GM18502 (cell line): ENCODE results near the gene STRA8.
"Not testable (repeated sequence)": the region's sequence is repeated elsewhere in the genome, so short reads cannot be mapped to it uniquely, and the experiment has no call there.

Experiments
- ATAC-seq: cut with Tn5 transposase; IDR thresholded peaks from one replicate; pipeline ENCODE4 v1.9.1; 2021; ENCODE audit warnings: mild to moderate bottlenecking; ENCODE audit not compliant: unreplicated experiment, poor library complexity

The STRA8 gene

GRCh38 chr7:135204341-135204749 lies 29.3 kb upstream of the STRA8 start:
- no peak for ATAC-seq

GRCh38 chr7:135204876-135205275 lies 28.8 kb upstream of the STRA8 start:
- ATAC-seq: no peak

GRCh38 chr7:135205850-135206249 lies 27.8 kb upstream of the STRA8 start:
- no peak for ATAC-seq

- peak; percentile 39 for ATAC-seq
Observed at GRCh38 chr7:135206941-135207391, 26.7 kb upstream of the STRA8 start.

- ATAC-seq: peak; percentile 19
Observed at GRCh38 chr7:135207406-135208101, 26.1 kb upstream of the STRA8 start.

GRCh38 chr7:135208102-135208793 lies 25.4 kb upstream of the STRA8 start:
- no peak for ATAC-seq

GRCh38 chr7:135209225-135209834 lies 24.3 kb upstream of the STRA8 start:
- ATAC-seq: no peak

GRCh38 chr7:135210888-135211178 lies 22.8 kb upstream of the STRA8 start:
- no peak for ATAC-seq

- peak; percentile 78 for ATAC-seq
Observed at GRCh38 chr7:135211179-135211945, 22.3 kb upstream of the STRA8 start, which contains the start of gene WDR91. WDR91 (minus strand) TSS chr7:135211526; CDS start chr7:135211502, 24 bp downstream.

GRCh38 chr7:135211946-135212685 lies 21.5 kb upstream of the STRA8 start:
- ATAC-seq: not testable (repeated sequence)

GRCh38 chr7:135213831-135214230 lies 19.8 kb upstream of the STRA8 start:
- ATAC-seq: no peak

- ATAC-seq: no peak
Observed at GRCh38 chr7:135215180-135215579, 18.5 kb upstream of the STRA8 start.

- no peak for ATAC-seq
Observed at GRCh38 chr7:135215698-135216097, 17.9 kb upstream of the STRA8 start.

- no peak for ATAC-seq
Observed at GRCh38 chr7:135217645-135218509, 15.8 kb upstream of the STRA8 start.

- peak; percentile 69 for ATAC-seq
Observed at GRCh38 chr7:135224027-135224426, 9.6 kb upstream of the STRA8 start.

- ATAC-seq: no peak
Observed at GRCh38 chr7:135231686-135232085, 2.0 kb upstream of the STRA8 start.

- no peak for ATAC-seq
Observed at GRCh38 chr7:135232087-135232486, 1.6 kb upstream of the STRA8 start.

- ATAC-seq: no peak
Observed at GRCh38 chr7:135232720-135233119, 918 bp upstream of the STRA8 start.

- not testable (repeated sequence) for ATAC-seq
Observed at GRCh38 chr7:135234095-135234494, 457 bp downstream of the STRA8 start.
